ENCODE data around the gene RTN4RL1.

The RTN4RL1 gene

DNA sequence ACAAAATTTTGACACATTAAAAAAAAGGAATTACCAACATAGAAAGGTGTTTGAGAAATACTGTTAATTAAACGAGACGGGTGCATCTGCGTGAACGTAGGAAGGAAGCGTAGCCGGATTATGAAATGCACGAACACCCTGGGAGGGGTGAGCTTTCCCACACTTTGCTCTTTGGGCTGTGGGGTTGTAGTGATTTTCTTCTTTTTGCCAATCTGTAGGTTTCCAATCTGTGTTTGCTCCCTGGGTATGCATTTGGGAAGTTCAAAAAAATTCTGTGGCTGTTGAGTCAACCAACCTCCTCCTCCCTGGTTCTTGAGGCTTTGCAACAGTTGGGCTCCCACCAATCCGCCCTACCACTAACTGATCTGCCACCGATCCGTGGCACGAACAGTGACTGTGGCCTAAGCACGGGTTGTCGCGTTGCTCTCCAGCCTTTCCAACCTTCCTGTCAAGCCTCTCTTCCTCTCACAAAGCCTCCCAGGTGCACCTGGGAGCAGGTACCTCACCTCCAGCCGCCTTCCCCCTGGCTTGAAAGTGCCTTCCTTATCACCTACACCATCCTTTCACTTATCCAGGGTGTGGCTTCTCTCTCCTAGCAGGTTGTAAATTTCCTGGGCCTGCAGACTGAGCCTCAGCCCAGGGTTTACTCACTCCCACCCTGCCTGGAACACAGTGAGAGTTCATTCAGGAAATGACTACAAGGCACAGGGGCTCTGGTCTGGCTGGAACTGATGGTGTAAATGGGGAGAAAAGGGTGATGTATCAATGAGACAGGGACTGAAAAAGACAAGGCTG is 16.6 kb downstream of the RTN4RL1 start:
- H3K27me3 ChIP-seq (ENCODE audit: insufficient read depth, low read length) = peaks cover 7% of the 10 kb centered on the region
- 91% methylated on average over 15 of the region's 15 CpGs for WGBS

DNA sequence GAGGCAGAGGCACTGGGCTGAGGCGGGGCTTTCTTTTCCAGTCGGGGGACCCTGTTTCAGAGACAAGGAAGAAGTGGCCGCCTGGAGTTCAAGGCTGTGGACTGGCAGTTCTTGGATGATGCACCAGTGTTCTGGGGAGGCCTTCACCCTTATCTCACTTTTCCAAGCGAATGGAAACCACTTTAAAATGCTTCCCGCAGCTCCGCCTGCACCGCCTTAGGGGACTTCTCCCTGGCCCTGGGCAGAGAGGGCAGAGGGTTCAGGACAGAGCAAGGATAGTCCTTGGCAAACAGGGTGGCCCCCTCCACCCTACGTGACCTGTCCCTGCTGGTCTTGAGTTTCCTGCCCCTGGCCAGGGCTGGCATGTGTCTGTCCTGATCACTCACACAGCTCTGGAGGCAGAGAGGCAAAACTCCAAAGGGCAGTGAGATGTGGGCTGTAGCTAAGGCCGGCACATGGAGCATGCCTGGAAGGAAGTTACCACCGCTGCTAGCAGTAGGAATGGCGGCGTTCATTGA is 20.6 kb downstream of the RTN4RL1 start:
- H3K4me1 ChIP-seq (ENCODE audit: insufficient read depth, low read length) = peaks cover 7% of the 10 kb centered on the region; the same call in 1 of the 2 replicates
- no peaks in the 10 kb centered on the region for H3K9me3 ChIP-seq (ENCODE audit: insufficient read depth, low read depth, low read length)
- H3K36me3 ChIP-seq (ENCODE audit: insufficient read depth, low read length) = no peaks in the 10 kb centered on the region
- whole genome bisulfite sequencing = 86% methylated on average over 12 of the region's 12 CpGs
- H3K27ac ChIP-seq (ENCODE audit: low read depth, low read length) = no peak overlapping the region
- H3K27me3 ChIP-seq (ENCODE audit: insufficient read depth, low read length) = peaks cover 8% of the 10 kb centered on the region; the same call in 1 of the 2 replicates
- no peak overlapping the region for H3K9ac ChIP-seq (ENCODE audit: low read depth, low read length)
- no peak overlapping the region for H3K4me3 ChIP-seq (ENCODE audit: low read length)

More for the DNA sequence above, 16.6 kb downstream of the RTN4RL1 start:
- H3K36me3 ChIP-seq (ENCODE audit: insufficient read depth, low read length) = no peaks in the 10 kb centered on the region
- no peak overlapping the region for H3K9ac ChIP-seq (ENCODE audit: low read depth, low read length)
- H3K4me3 ChIP-seq (ENCODE audit: low read length) = no peak overlapping the region
- peaks cover 7% of the 10 kb centered on the region; the same call in 1 of the 2 replicates for H3K4me1 ChIP-seq (ENCODE audit: insufficient read depth, low read length)
- H3K9me3 ChIP-seq (ENCODE audit: insufficient read depth, low read depth, low read length) = no peaks in the 10 kb centered on the region
- H3K27ac ChIP-seq (ENCODE audit: low read depth, low read length) = no peak overlapping the region

DNA sequence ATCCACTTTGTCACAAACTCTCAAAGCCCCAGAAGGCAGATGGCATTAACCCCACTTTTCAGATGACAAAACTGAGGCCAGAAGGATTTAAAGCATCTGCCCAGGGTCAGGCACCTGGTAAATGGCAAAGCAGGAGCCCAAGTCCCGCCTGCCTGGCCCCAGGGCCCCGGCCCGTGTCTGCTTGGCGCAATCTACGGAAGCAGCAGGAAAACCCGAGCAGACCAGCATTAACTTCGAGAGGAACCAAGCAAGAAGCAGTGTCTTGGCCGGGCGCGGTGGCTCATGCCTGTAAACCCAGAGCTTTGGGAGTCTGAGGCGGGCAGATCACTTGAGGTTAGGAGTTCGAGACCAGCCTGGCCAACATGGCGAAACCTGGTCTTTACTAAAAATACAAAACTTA is 21.6 kb downstream of the RTN4RL1 start:
- 96% methylated on average over 13 of the region's 13 CpGs for WGBS

DNA sequence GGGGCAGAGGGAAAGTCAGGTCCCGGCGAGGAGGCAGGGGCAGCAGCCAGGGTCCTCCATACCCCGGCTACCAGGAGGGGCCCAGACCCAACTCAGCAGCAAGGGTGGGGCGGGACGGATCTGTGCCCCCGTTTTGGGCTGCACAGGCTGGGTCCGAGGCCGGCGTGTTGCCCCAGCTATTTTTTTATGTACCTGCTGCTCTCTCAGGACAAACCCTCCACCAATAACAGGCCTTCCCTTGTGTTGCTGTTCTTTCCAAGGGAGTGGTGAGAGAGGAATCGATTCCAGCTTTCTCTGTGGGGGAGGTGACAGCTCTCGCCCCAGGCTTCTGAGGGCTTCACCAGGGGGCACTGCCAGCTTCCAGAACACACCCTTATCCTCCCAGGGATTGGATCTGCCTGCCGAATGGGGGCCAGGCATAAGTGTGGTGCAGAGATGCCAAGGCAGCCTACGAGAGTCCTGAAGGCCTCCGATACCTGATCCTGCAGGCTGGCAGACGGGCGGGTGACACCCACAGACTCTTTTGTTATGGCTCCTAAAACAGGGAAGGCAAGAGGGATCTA is 22.3 kb downstream of the RTN4RL1 start:
- no peak overlapping the region for H3K27ac ChIP-seq (ENCODE audit: low read depth, low read length)
- no peak overlapping the region for H3K4me3 ChIP-seq (ENCODE audit: low read length)
- H3K9me3 ChIP-seq (ENCODE audit: insufficient read depth, low read depth, low read length) = no peaks in the 10 kb centered on the region
- H3K9ac ChIP-seq (ENCODE audit: low read depth, low read length) = no peak overlapping the region
- H3K36me3 ChIP-seq (ENCODE audit: insufficient read depth, low read length) = no peaks in the 10 kb centered on the region
- H3K27me3 ChIP-seq (ENCODE audit: insufficient read depth, low read length) = peaks cover 21% of the 10 kb centered on the region
- 71% methylated on average over 15 of the region's 16 CpGs for WGBS
- H3K4me1 ChIP-seq (ENCODE audit: insufficient read depth, low read length) = peaks cover 7% of the 10 kb centered on the region; the same call in 1 of the 2 replicates

More for the DNA sequence above, 21.6 kb downstream of the RTN4RL1 start:
- Histone ChIP-seq H3K27ac (ENCODE audit: low read depth, low read length) (no peak overlapping the region), H3K4me1 (ENCODE audit: insufficient read depth, low read length) (peaks cover 7% of the 10 kb centered on the region; the same call in 1 of the 2 replicates), H3K9me3 (ENCODE audit: insufficient read depth, low read depth, low read length) (no peaks in the 10 kb centered on the region), H3K9ac (ENCODE audit: low read depth, low read length) (no peak overlapping the region), H3K36me3 (ENCODE audit: insufficient read depth, low read length) (no peaks in the 10 kb centered on the region), H3K27me3 (ENCODE audit: insufficient read depth, low read length) (peaks cover 16% of the 10 kb centered on the region), H3K4me3 (ENCODE audit: low read length) (no peak overlapping the region)

DNA sequence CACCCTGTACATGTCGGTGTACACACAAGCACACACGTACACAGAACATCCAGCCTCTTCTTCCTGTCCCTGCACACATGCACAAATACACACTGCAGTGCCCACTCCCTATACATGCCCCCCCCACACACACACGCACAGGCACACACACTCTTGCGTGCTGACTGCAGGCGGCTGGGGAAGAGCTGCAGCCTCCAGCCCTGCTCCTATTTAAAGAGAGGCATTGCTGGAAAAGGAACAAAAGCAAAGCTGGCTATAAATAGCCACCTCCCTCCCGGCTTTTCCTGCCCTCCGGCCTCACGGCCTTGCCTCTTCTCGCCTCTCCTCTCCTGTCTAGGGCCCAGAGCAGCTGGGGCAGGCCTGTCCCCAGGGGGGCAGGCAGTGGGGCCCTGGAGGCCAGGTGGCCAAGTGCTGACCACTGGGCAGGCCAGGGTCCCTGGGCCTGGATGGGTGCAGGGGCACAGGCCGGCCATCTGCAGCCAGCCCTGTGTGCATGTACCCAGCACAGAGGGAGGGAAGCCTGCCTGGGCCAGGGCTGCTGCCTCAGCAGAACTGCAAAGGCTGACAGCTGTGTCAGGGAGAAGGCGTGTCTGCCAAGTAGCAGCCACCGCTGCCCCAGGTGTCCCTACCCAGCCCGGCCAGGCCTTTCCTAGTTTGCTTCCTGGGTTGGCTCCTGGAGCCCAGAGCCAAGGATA is 25.4 kb downstream of the RTN4RL1 start:
- Histone ChIP-seq H3K9me3 (ENCODE audit: insufficient read depth, low read depth, low read length) (no peaks in the 10 kb centered on the region), H3K36me3 (ENCODE audit: insufficient read depth, low read length) (no peaks in the 10 kb centered on the region), H3K9ac (ENCODE audit: low read depth, low read length) (no peak overlapping the region), H3K4me1 (ENCODE audit: insufficient read depth, low read length) (peaks cover 21% of the 10 kb centered on the region), H3K27me3 (ENCODE audit: insufficient read depth, low read length) (peaks cover 44% of the 10 kb centered on the region), H3K27ac (ENCODE audit: low read depth, low read length) (no peak overlapping the region), H3K4me3 (ENCODE audit: low read length) (no peak overlapping the region)
- 43% methylated on average over 13 of the region's 13 CpGs for WGBS

- Histone ChIP-seq H3K4me1 (ENCODE audit: insufficient read depth, low read length) (peaks cover 21% of the 10 kb centered on the region), H3K9me3 (ENCODE audit: insufficient read depth, low read depth, low read length) (no peaks in the 10 kb centered on the region), H3K27ac (ENCODE audit: low read depth, low read length) (no peak overlapping the region), H3K36me3 (ENCODE audit: insufficient read depth, low read length) (no peaks in the 10 kb centered on the region), H3K4me3 (ENCODE audit: low read length) (peak overlapping the region; percentile 54), H3K9ac (ENCODE audit: low read depth, low read length) (peak overlapping the region; percentile 50; the same call in 1 of the 2 replicates), H3K27me3 (ENCODE audit: insufficient read depth, low read length) (peaks cover 49% of the 10 kb centered on the region)
- WGBS = 2% methylated on average over 86 of the region's 92 CpGs
Measured at GRCh38 chr17:1997927-1998742, 27.0 kb downstream of the RTN4RL1 start.

DNA sequence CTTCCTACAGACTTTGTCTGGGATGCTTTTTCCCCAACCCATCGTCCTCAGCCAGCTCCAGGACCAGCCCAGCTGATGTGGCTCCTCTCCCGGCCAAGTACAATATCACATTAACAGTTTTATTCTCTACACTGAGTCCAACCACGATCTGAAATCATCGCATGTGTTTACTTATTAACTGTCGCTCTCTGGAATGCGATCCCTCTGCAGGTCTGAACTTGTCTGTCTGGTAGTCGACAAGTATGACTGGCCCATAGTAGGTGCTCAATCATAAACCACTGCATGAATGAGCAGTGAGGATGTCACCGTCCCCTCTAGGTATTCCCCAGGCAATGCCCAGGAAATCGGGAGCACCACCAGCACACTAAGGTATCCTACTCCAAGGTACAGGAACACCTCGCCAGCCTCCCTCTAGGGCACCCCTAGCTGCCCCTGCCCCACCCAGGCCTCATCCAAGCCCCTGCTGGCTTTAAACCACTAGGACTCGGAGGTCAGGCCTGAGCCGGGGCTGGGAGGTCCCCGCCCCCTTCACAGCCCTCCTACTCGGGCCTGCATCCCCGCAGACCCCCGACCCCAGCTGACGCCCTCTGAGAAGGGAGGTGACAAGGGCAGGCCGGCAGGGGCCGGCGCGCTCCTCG is 27.7 kb downstream of the RTN4RL1 start:
- H3K36me3 ChIP-seq (ENCODE audit: insufficient read depth, low read length) = no peaks in the 10 kb centered on the region
- H3K4me1 ChIP-seq (ENCODE audit: insufficient read depth, low read length) = peaks cover 21% of the 10 kb centered on the region
- H3K9me3 ChIP-seq (ENCODE audit: insufficient read depth, low read depth, low read length) = no peaks in the 10 kb centered on the region
- H3K27me3 ChIP-seq (ENCODE audit: insufficient read depth, low read length) = peaks cover 49% of the 10 kb centered on the region
- no peak overlapping the region for H3K9ac ChIP-seq (ENCODE audit: low read depth, low read length)
- no peak overlapping the region for H3K27ac ChIP-seq (ENCODE audit: low read depth, low read length)
- WGBS = 31% methylated on average over 21 of the region's 22 CpGs
- H3K4me3 ChIP-seq (ENCODE audit: low read length) = peak overlapping the region; percentile 54; the same call in 1 of the 2 replicates

GRCh38 chr17:1996800-1997288 is 28.3 kb downstream of the RTN4RL1 start:
- no peak overlapping the region; the same call in 1 of the 2 replicates for H3K27ac ChIP-seq (ENCODE audit: low read depth, low read length)
- peaks cover 21% of the 10 kb centered on the region for H3K4me1 ChIP-seq (ENCODE audit: insufficient read depth, low read length)
- no peak overlapping the region for H3K9ac ChIP-seq (ENCODE audit: low read depth, low read length)
- WGBS = 63% methylated on average over 9 of the region's 9 CpGs
- H3K9me3 ChIP-seq (ENCODE audit: insufficient read depth, low read depth, low read length) = no peaks in the 10 kb centered on the region
- H3K27me3 ChIP-seq (ENCODE audit: insufficient read depth, low read length) = peaks cover 49% of the 10 kb centered on the region
- no peaks in the 10 kb centered on the region for H3K36me3 ChIP-seq (ENCODE audit: insufficient read depth, low read length)
- H3K4me3 ChIP-seq (ENCODE audit: low read length) = no peak overlapping the region

- Histone ChIP-seq H3K4me1 (ENCODE audit: insufficient read depth, low read length) (peaks cover 21% of the 10 kb centered on the region), H3K27me3 (ENCODE audit: insufficient read depth, low read length) (peaks cover 49% of the 10 kb centered on the region), H3K4me3 (ENCODE audit: low read length) (no peak overlapping the region), H3K9ac (ENCODE audit: low read depth, low read length) (no peak overlapping the region), H3K9me3 (ENCODE audit: insufficient read depth, low read depth, low read length) (no peaks in the 10 kb centered on the region), H3K27ac (ENCODE audit: low read depth, low read length) (no peak overlapping the region; the same call in 1 of the 2 replicates), H3K36me3 (ENCODE audit: insufficient read depth, low read length) (no peaks in the 10 kb centered on the region)
- WGBS = 80% methylated on average over 13 of the region's 14 CpGs
Measured at GRCh38 chr17:1995907-1996799, 29.0 kb downstream of the RTN4RL1 start.
